WI38 (cell line): Measurements from ENCODE around the gene KRT35.

Experiments
- H3K4me3 ChIP-seq: 2 replicates; pipeline ENCODE4 v1.5.1; 2011; ENCODE audit warnings: low read depth, mild to moderate bottlenecking, control low read depth, low read length
- TF ChIP-seq, protein P1 (sequence below): IDR thresholded peaks from 2 replicates; pipeline ENCODE4 v1.5.1; 2012; ENCODE audit warnings: low read depth, mild to moderate bottlenecking, control low read depth, low read length

KRT35 gene

DNA sequence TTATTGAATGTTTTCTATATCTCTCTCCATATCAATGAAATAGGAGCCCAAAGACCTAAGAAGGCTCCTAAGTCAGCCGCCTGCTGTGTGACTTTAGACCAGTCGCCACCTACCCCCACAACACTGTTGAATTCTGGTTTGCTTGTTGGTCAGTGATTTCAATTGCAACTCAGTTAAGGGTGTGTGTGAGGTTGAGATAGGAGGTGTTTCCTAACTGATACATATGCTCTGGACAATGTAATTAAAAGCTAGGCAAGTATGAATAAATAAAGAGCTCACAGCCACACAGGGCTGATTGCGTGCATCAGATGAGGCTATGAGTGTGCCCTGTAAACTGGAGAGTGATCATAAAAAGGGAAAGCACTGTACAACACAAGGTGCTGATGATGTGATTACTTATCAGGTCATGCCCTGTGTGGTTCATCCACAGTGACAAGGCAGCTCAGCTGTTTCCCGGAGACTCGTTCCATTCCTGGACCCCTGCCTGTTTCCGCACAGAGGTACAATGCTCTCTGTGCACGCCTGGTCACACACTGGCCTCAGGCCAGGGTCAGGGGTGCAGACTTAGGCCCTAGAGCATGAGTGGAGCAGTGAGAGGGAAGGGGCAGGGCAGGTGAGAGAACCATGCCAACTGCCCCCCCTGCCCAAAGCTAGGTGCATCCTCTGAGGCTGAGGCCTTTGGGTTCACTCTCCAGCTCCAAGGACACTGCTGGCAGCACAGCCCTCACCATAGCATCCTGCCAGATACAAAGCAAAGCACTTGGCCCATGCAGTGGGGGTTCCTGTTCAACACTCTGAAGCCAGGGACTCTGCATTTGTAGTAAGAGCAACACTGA is 3.3 kb upstream of the KRT35 start:
- H3K4me3 ChIP-seq: no peak overlapping the region

GRCh38 chr17:41483531-41483930 is 2.6 kb upstream of the KRT35 start:
- TF ChIP-seq, protein P1, sequence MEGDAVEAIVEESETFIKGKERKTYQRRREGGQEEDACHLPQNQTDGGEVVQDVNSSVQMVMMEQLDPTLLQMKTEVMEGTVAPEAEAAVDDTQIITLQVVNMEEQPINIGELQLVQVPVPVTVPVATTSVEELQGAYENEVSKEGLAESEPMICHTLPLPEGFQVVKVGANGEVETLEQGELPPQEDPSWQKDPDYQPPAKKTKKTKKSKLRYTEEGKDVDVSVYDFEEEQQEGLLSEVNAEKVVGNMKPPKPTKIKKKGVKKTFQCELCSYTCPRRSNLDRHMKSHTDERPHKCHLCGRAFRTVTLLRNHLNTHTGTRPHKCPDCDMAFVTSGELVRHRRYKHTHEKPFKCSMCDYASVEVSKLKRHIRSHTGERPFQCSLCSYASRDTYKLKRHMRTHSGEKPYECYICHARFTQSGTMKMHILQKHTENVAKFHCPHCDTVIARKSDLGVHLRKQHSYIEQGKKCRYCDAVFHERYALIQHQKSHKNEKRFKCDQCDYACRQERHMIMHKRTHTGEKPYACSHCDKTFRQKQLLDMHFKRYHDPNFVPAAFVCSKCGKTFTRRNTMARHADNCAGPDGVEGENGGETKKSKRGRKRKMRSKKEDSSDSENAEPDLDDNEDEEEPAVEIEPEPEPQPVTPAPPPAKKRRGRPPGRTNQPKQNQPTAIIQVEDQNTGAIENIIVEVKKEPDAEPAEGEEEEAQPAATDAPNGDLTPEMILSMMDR: no peak
- no peak overlapping the region for H3K4me3 ChIP-seq

More for the DNA sequence above, 3.3 kb upstream of the KRT35 start:
- TF ChIP-seq, protein P1: no peak

DNA sequence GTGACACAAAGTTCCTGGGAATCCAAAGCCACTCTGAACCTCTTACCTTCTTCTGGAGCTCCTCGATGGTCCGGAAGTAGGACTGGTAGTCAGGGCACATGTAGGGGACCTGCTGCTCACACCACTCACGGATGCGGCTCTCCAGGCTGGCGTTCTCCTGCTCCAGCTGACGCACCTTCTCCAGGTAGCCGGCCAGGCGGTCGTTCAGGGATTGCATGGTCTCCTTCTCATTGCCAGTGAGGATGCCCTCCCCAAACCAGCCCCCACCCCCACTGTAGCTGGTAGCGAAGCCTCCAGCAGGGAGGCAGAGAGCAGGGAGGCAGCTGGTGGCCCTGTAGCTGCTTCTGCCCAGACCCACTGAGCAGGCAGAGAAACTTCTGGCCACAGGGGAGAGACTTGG is 370 bp downstream of the KRT35 start:
- no peak overlapping the region for H3K4me3 ChIP-seq
- TF ChIP-seq, protein P1: no peak

GRCh38 chr17:41480136-41480535 is 815 bp downstream of the KRT35 start:
- TF ChIP-seq, protein P1: no peak
- H3K4me3 ChIP-seq: no peak overlapping the region

- no peak overlapping the region for H3K4me3 ChIP-seq
- TF ChIP-seq, protein P1: no peak
Observed at GRCh38 chr17:41478237-41478636, 2.7 kb downstream of the KRT35 start.

GRCh38 chr17:41476866-41477815 is 3.8 kb downstream of the KRT35 start:
- TF ChIP-seq, protein P1: no peak
- H3K4me3 ChIP-seq: no peak overlapping the region

- H3K4me3 ChIP-seq: no peak overlapping the region
- TF ChIP-seq, protein P1: no peak
Observed at GRCh38 chr17:41475421-41475820, 5.5 kb downstream of the KRT35 start.
